HCT116 (cell line): ENCODE measurements around the gene CIAO2B. TPM values are rescaled to one million over a fixed set of nuclear protein-coding genes. Genes with fewer than 3 reads are reported as not detected.

ENCODE experiments used
- ATAC-seq: fragments of 200-7000 bp; cut with Tn5 transposase; 2 replicates; pipeline ENCODE4 v1.9.1; 2020; ENCODE audit warnings: mild to moderate bottlenecking, moderate library complexity
- BruUV-seq: library from RNA; stranded (reverse); fragments of 400-500 nt; replicated peaks from 2 replicates; lab custom pipeline; 2021; lab: Mats Ljungman, UMichigan
- CTCF ChIA-PET: fragments of 300-600 bp; sonication (Branson Sonifier 250); formaldehyde crosslinking; loops from one replicate; lab custom pipeline; 2021; ENCODE audit warnings: antibody characterized with exemption; lab: Charles Lee
- POLR2A ChIA-PET: fragments of 300-600, 350-600 bp; sonication (Branson Sonifier 250); formaldehyde crosslinking; loops from one replicate; lab custom pipeline; 2021; ENCODE audit warnings: antibody characterized with exemption; lab: Charles Lee
- RAD21 ChIA-PET, 2 experiments: fragments of 300-600 bp; sonication (Branson Sonifier 250); formaldehyde crosslinking; loops; one replicate each; lab custom pipeline; 2023; ENCODE audit warnings: low total read pairs in 2 of 2; ENCODE audit not compliant: uncharacterized antibody in 2 of 2, unreplicated experiment in 2 of 2, low non-redundant PET in 1 of 2; lab: Charles Lee
- DNase-seq: peaks from one replicate; pipeline ENCODE4 v3.0.0-alpha.2; 2010; ENCODE audit warnings: low read depth, low spot score
- H2AFZ ChIP-seq: fragments of 200-600 bp; shearing (Covaris generic), sonication (generic); 2 replicates; pipeline ENCODE4 v1.6.1; 2017; ENCODE audit warnings: low read depth, mixed run types, mixed read lengths, antibody characterized with exemption, low read length; ENCODE audit not compliant: poor library complexity, severe bottlenecking
- H3K27ac ChIP-seq: 2 replicates; pipeline ENCODE4 v1.5.1; 2012; ENCODE audit warnings: low read depth, low read length
- H3K27me3 ChIP-seq: fragments of 200-600 bp; sonication (generic); 2 replicates; pipeline ENCODE4 v1.6.1; 2016; ENCODE audit warnings: mixed run types, low read length, mixed read lengths; ENCODE audit not compliant: insufficient read depth
- H3K36me3 ChIP-seq, 2 experiments: fragments of 200-500 bp in 1 of 2; fragments of 200-600 bp in 1 of 2; sonication (Bioruptor generic) in 1 of 2; sonication (generic) in 1 of 2; 2 replicates each; pipeline versions ENCODE4 v1.5.1 to v1.6.1; 2014 to 2016; ENCODE audit warnings: low read length in 2 of 2, inconsistent platforms in 1 of 2, mixed read lengths in 1 of 2, mixed run types in 1 of 2; ENCODE audit not compliant: insufficient read depth in 2 of 2, control insufficient read depth in 1 of 2
- H3K4me1 ChIP-seq, 2 experiments: fragments of 200-600 bp in 1 of 2; sonication (generic) in 1 of 2; 2 replicates each; pipeline versions ENCODE4 v1.5.1 to v1.6.1; 2012 to 2017; ENCODE audit warnings: low read length in 2 of 2, inconsistent platforms in 1 of 2, mild to moderate bottlenecking in 1 of 2, mixed read lengths in 1 of 2, mixed run types in 1 of 2, moderate library complexity in 1 of 2; ENCODE audit not compliant: insufficient read depth in 2 of 2, control insufficient read depth in 1 of 2
- H3K4me2 ChIP-seq: fragments of 200-600 bp; sonication (generic); 2 replicates; pipeline ENCODE4 v1.6.1; 2017; ENCODE audit warnings: mixed run types, low read length, mixed read lengths
- H3K4me3 ChIP-seq, 2 experiments: fragments of 200-600 bp in 1 of 2; sonication (generic) in 1 of 2; replicated peaks in 1 of 2; 2 replicates each; pipeline ENCODE4 v1.5.1; 2011 to 2016; ENCODE audit warnings: low read length in 2 of 2, control low read depth in 1 of 2, low read depth in 1 of 2, mild to moderate bottlenecking in 1 of 2, mixed read lengths in 1 of 2, mixed run types in 1 of 2
- H3K79me2 ChIP-seq: fragments of 200-600 bp; sonication (generic); 2 replicates; pipeline ENCODE4 v1.6.1; 2017; ENCODE audit warnings: mild to moderate bottlenecking, mixed run types, low read length, moderate library complexity, mixed read lengths; ENCODE audit not compliant: insufficient read depth
- H3K9ac ChIP-seq: fragments of 200-600 bp; sonication (generic); 2 replicates; pipeline ENCODE4 v1.6.1; 2016; ENCODE audit warnings: low read length, mixed read lengths
- H3K9me2 ChIP-seq: fragments of 200-600 bp; sonication (generic), shearing (Covaris generic); 2 replicates; pipeline ENCODE4 v1.6.1; 2017; ENCODE audit warnings: mixed run types, mild to moderate bottlenecking, moderate library complexity; ENCODE audit not compliant: insufficient read depth
- H3K9me3 ChIP-seq, 2 experiments: fragments of 200-500 bp in 1 of 2; fragments of 200-600 bp in 1 of 2; sonication (Bioruptor generic) in 1 of 2; sonication (generic) in 1 of 2; 2 replicates each; pipeline ENCODE4 v1.6.1; 2014 to 2017; ENCODE audit warnings: low read length in 2 of 2, mixed read lengths in 2 of 2, inconsistent platforms in 1 of 2, low read depth in 1 of 2, mild to moderate bottlenecking in 1 of 2, mixed run types in 1 of 2, moderate library complexity in 1 of 2; ENCODE audit not compliant: control insufficient read depth in 1 of 2, insufficient read depth in 1 of 2
- H4K20me1 ChIP-seq: fragments of 200-600 bp; sonication (generic), shearing (Covaris generic); 2 replicates; pipeline ENCODE4 v1.6.1; 2017; ENCODE audit warnings: mixed run types, mild to moderate bottlenecking, moderate library complexity; ENCODE audit not compliant: insufficient read depth
- ATF3 ChIP-seq: IDR thresholded peaks from 2 replicates; pipeline ENCODE4 v1.6.1; 2012
- CBX3 ChIP-seq: IDR thresholded peaks from 2 replicates; pipeline ENCODE4 v1.6.1; 2012; ENCODE audit warnings: low read depth
- CTCF ChIP-seq, 3 experiments: fragments of 200-600 bp in 1 of 3; sonication (generic) in 1 of 3; IDR thresholded peaks in 2 of 3; conservative IDR thresholded peaks in 1 of 3; 2 replicates each; pipeline ENCODE4 v1.5.1; 2012 to 2017; ENCODE audit warnings: low read depth in 2 of 3, low read length in 2 of 3, antibody characterized with exemption in 1 of 3, borderline replicate concordance in 1 of 3, control low read depth in 1 of 3, mild to moderate bottlenecking in 1 of 3, mixed read lengths in 1 of 3, mixed run types in 1 of 3, moderate library complexity in 1 of 3; ENCODE audit not compliant: insufficient read depth in 1 of 3
- EGR1 ChIP-seq: IDR thresholded peaks from 2 replicates; pipeline ENCODE4 v1.6.1; 2012; ENCODE audit warnings: low read depth
- ELF1 ChIP-seq: IDR thresholded peaks from 2 replicates; pipeline ENCODE4 v1.6.1; 2012; ENCODE audit warnings: low read depth, borderline replicate concordance
- EZH2 ChIP-seq: fragments of 200-600 bp; sonication (generic); IDR thresholded peaks from 2 replicates; pipeline ENCODE4 v1.6.1; 2017; ENCODE audit warnings: antibody characterized with exemption, mixed run types
- POLR2A ChIP-seq: IDR thresholded peaks from 2 replicates; pipeline ENCODE4 v1.7.0; 2011; ENCODE audit warnings: borderline replicate concordance; ENCODE audit not compliant: insufficient read depth, insufficient read length; ENCODE audit errors: extremely low read depth
- POLR2AphosphoS5 ChIP-seq: IDR thresholded peaks from 2 replicates; pipeline ENCODE4 v1.6.1; 2011; ENCODE audit warnings: mild to moderate bottlenecking, low read depth, low read length, moderate library complexity
- SIN3A ChIP-seq: IDR thresholded peaks from 2 replicates; pipeline ENCODE4 v1.6.1; 2012; ENCODE audit warnings: low read depth
- SP1 ChIP-seq: IDR thresholded peaks from 2 replicates; pipeline ENCODE4 v1.6.1; 2012; ENCODE audit warnings: low read depth
- SRF ChIP-seq: IDR thresholded peaks from 2 replicates; pipeline ENCODE4 v1.6.1; 2012; ENCODE audit warnings: low read depth
- ZFX ChIP-seq: fragments of 450-650 bp; IDR thresholded peaks from 2 replicates; pipeline ENCODE4 v1.6.1; 2017
- ZNF274 ChIP-seq: fragments of 200-500 bp; sonication (Bioruptor generic); IDR thresholded peaks from 2 replicates; pipeline ENCODE4 v1.6.1; 2014; ENCODE audit warnings: mild to moderate bottlenecking, low read depth, low read length, inconsistent platforms
- intact Hi-C: fragments of 100-400 bp; cut with micrococcal nuclease; formaldehyde crosslinking; loops from 2 replicates; pipeline ENCODE4 v1.10.0; 2022
- total RNA-seq: library from RNA; stranded (reverse); gene quantifications from one replicate; pipeline ENCODE4 v1.2.1, GENCODE V29; 2021; ENCODE audit not compliant: unreplicated experiment

The CIAO2B gene
- total RNA-seq, 1 experiment from 2014 or later: 113 TPM

DNA sequence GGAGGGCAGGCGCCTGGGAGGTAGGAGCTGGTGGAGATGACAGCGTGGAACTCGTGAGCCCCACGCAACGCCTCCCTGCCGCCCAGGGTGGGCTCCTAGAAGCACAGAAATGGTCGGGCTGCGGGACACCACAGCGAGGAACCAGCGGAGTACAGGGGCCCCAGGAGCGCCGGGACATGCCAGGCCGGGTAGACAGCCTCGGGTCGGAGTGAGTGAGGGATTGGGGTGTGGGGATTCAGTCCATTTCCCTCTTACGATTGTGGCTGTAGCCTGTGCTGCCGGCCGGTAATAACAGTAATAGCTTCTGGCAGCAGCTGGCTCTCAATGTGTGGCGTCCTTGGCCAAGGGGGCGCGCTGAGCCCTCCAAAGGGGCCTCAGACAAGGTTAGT, 14.6 kb upstream of the CIAO2B start:
- no peak for TF ChIP-seq EGR1
- no peak for TF ChIP-seq CTCF (IDR thresholded peaks at IDR 0.05 in 2 of 3, conservative IDR thresholded peaks at IDR 0.05 in 1 of 3; ENCODE audit: borderline replicate concordance in 1 of 3, insufficient read depth in 1 of 3, low read depth in 2 of 3, low read length in 2 of 3)
- TF ChIP-seq POLR2AphosphoS5: no peak
- Histone ChIP-seq H3K9me2 (no peaks in the 10 kb centered on the region), H3K4me3 (no peak overlapping the region), H3K9ac (no peak overlapping the region), H3K4me2 (no peak overlapping the region), H2AFZ (no peak overlapping the region), H3K79me2 (no peaks in the 10 kb centered on the region), H4K20me1 (no peaks in the 10 kb centered on the region), H3K9me3 (peaks cover 0 to 6% of the 10 kb centered on the region in 2 experiments; a peak in 1 of 4 replicates), H3K4me1 (peaks cover 9 to 16% of the 10 kb centered on the region in 2 experiments; a peak in 3 of 4 replicates), H3K27me3 (no peaks in the 10 kb centered on the region), H3K36me3 (no peaks in the 10 kb centered on the region), H3K27ac (no peak overlapping the region)
- ChIA-PET POLR2A (no interaction called here), RAD21 (no interaction called here), CTCF (no interaction called here)
- ATAC-seq (no peak), DNase-seq (no peak)
- intact Hi-C loops: no loop called here
- BruUV-seq: no TSS peak

DNA sequence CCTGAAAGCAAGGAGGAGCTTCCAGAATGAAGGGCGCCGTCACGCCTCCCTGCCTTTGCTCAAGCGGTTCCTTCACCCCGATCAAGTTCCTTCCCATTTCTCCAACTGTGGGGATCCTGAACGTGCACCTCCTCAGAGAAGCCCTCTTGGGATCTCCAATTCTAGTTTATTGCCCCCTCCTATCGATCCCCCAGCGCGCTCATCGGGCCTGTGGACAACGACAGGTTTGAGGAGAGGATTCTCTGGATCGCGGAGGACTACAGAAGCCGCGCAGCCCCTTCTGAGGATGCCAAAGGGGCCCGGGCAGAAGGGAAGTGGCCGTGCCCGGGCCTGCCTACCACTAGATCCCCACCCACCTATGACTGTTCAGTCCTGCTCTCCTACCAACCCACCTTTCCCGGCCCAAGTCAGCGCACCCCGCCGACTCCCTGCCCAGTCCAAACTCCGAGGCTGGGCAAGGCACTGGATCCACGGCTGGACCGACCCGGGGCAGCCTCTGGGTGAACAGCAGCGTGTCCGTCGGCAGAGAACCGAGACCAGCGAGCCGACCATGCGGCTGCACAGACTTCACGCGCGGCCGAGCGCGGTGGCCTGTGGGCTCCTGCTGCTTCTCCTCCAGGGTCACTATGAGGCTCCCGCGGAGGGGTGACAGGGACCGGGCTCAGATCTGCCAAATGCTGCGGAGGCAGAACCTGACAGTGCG, 14.1 kb upstream of the CIAO2B start:
- ChIA-PET POLR2A (no interaction called here), RAD21 (no interaction called here), CTCF (no interaction called here)
- Histone ChIP-seq H3K9me3 (peaks cover 0 to 6% of the 10 kb centered on the region in 2 experiments; a peak in 1 of 4 replicates), H3K4me2 (no peak overlapping the region), H3K36me3 (no peaks in the 10 kb centered on the region), H3K4me1 (peaks cover 4 to 11% of the 10 kb centered on the region in 2 experiments; a peak in 3 of 4 replicates), H3K27me3 (no peaks in the 10 kb centered on the region), H4K20me1 (no peaks in the 10 kb centered on the region), H3K79me2 (no peaks in the 10 kb centered on the region), H2AFZ (no peak overlapping the region), H3K27ac (no peak overlapping the region), H3K9me2 (no peaks in the 10 kb centered on the region), H3K9ac (no peak overlapping the region), H3K4me3 (no peak overlapping the region)
- ATAC-seq (no peak), DNase-seq (no peak)
- no TSS peak for BruUV-seq
- intact Hi-C loops: no loop called here
- TF ChIP-seq ZNF274: no peak
- TF ChIP-seq SRF: no peak
- no peak for TF ChIP-seq POLR2A
- no peak for TF ChIP-seq CBX3
- no peak for TF ChIP-seq ATF3
- TF ChIP-seq ZFX: no peak
- TF ChIP-seq EZH2: no peak
- no peak for TF ChIP-seq SIN3A
- TF ChIP-seq ELF1: no peak
- no peak for TF ChIP-seq SP1
- TF ChIP-seq, all 23 proteins: peak for 0
